K562 (cell line): ENCODE results near the gene HDAC1. TPM values are rescaled to one million over a fixed set of nuclear protein-coding genes. Genes with fewer than 3 reads are reported as not detected.

ENCODE experiments used
- HMBOX1 ChIP-seq: sonication (generic); IDR thresholded peaks from 2 replicates; pipeline ENCODE4 v1.6.1; 2016
- MCM7 ChIP-seq, 2 experiments: fragments of 450-650 bp; IDR thresholded peaks; 2 replicates each; pipeline ENCODE4 v1.6.1; 2016 to 2018
- MIER1 ChIP-seq: fragments of 450-650 bp; IDR thresholded peaks from 2 replicates; pipeline ENCODE4 v1.6.1; 2016; ENCODE audit warnings: antibody characterized with exemption, mild to moderate bottlenecking, low read depth
- THRB ChIP-seq: fragments of 450-650 bp; formaldehyde crosslinking; conservative IDR thresholded peaks from 2 replicates; pipeline ENCODE4 v1.4.0; 2022; ENCODE audit warnings: mild to moderate bottlenecking, missing genetic modification characterization
- TOE1 ChIP-seq, 2 experiments: fragments of 450-650 bp in 1 of 2; sonication (generic) in 1 of 2; formaldehyde crosslinking in 1 of 2; IDR thresholded peaks; 2 replicates each; pipeline versions ENCODE4 v1.7.1 to v1.8.0; 2016 to 2022; ENCODE audit warnings: borderline replicate concordance in 2 of 2, mild to moderate bottlenecking in 2 of 2, antibody characterized with exemption in 1 of 2, inconsistent platforms in 1 of 2, low read depth in 1 of 2, missing genetic modification reagents in 1 of 2, moderate library complexity in 1 of 2
- ZBTB33 ChIP-seq: sonication (generic); formaldehyde crosslinking; IDR thresholded peaks from 2 replicates; pipeline ENCODE4 v1.8.1; 2023; ENCODE audit warnings: mild to moderate bottlenecking, missing genetic modification reagents
- ZNF398 ChIP-seq: fragments of 250-450 bp; sonication (Bioruptor Pico); IDR thresholded peaks from 2 replicates; pipeline ENCODE4 v1.8.0; 2021; ENCODE audit warnings: moderate library complexity, mild to moderate bottlenecking, inconsistent platforms
- ZNF407 ChIP-seq: fragments of 450-650 bp; IDR thresholded peaks from 2 replicates; pipeline ENCODE4 v1.6.1; 2016; ENCODE audit warnings: low read depth
- polyA plus RNA-seq, 8 experiments: library from polyadenylated mRNA; depleted of rRNA in 4 of 8; stranded (reverse) in 5 of 8; unstranded in 3 of 8; fragments of >200 nt; fragmentation: Nextera tagmentation in 2 of 8; fragmentation: Illumina TruSeq in 1 of 8; extraction: Ambion mirVana in 2 of 8; extraction: Trizol in 1 of 8; gene quantifications; 2 replicates each; pipeline versions ENCODE4 v1.2.1 to v1.2.3, GENCODE V29; 2011 to 2014; ENCODE audit warnings: inconsistent platforms in 1 of 8, missing spikeins in 1 of 8
- total RNA-seq, 7 experiments: library from RNA; depleted of rRNA in 6 of 7; stranded (reverse); fragments of >200 nt in 6 of 7; fragmentation: Illumina TruSeq in 2 of 7; extraction: Trizol in 2 of 7; gene quantifications; 2 replicates each; pipeline versions ENCODE4 v1.2.1 to v1.2.3, GENCODE V29; 2011 to 2021; ENCODE audit warnings: low replicate concordance in 1 of 7

HDAC1 gene
- total and polyA plus RNA-seq, 9 of the 15 experiments (the other 6 are each of a cell fraction or from before 2014, with no cell fraction given), result 169 to 384 (median 193) TPM

GRCh38 chr1:32272557-32273390 lies 19.1 kb upstream of the HDAC1 start (continued):
- no peak for TF ChIP-seq HMBOX1
- TF ChIP-seq MCM7 (IDR thresholded peaks at IDR 0.05), result no peak
- peak; percentile 84 for TF ChIP-seq THRB (CRISPR knock-in tag)
- TF ChIP-seq MIER1, result no peak
- no peak for TF ChIP-seq ZBTB33
- TF ChIP-seq TOE1 (IDR thresholded peaks at IDR 0.05; ENCODE audit: borderline replicate concordance), result peak; percentile 32; the same call in 1 of the 2 replicates
- no peak for TF ChIP-seq TOE1 (CRISPR knock-in tag; IDR thresholded peaks at IDR 0.05; ENCODE audit: borderline replicate concordance, low read depth)
- TF ChIP-seq ZNF398 (CRISPR knock-in tag), result no peak
- TF ChIP-seq ZNF407, result no peak
